Activated T-cell treated with anti-CD3 and anti-CD28 coated beads, Interleukin-2, amount 50 U/mL, for 72 hours (primary cell): ENCODE data around the gene PCDH11Y. TPM values are rescaled to one million over a fixed set of nuclear protein-coding genes. Genes with fewer than 3 reads are reported as not detected.
"Not testable (repeated sequence)": the region's sequence is repeated elsewhere in the genome, so short reads cannot be mapped to it uniquely, and the experiment has no call there.

ENCODE experiments used
- ATAC-seq, 2 donors: fragments of 150-1000 bp; cut with Tn5 transposase; replicated peaks in 1 of 2; 2 replicates each; pipeline ENCODE4 v1.10.0; 2021; ENCODE audit warnings: moderate library complexity in 2 of 2, mild to moderate bottlenecking in 1 of 2
- DNase-seq, 2 donors: peaks; one replicate each; pipeline ENCODE4 v3.0.0; 2021 to 2022; ENCODE audit warnings: mixed read lengths in 1 of 2
- H3K27ac Mint-ChIP-seq: one replicate; pipeline ENCODE4 v1.8.0; 2022; ENCODE audit warnings: mild to moderate bottlenecking, moderate library complexity, mixed read lengths
- H3K27me3 Mint-ChIP-seq: one replicate; pipeline ENCODE4 v1.8.0; 2022; ENCODE audit warnings: low read depth, mixed read lengths
- H3K36me3 Mint-ChIP-seq, 2 donors: one replicate each; pipeline ENCODE4 v1.8.0; 2022; ENCODE audit warnings: mixed read lengths in 2 of 2, mild to moderate bottlenecking in 1 of 2; ENCODE audit not compliant: insufficient read depth in 2 of 2
- H3K4me1 Mint-ChIP-seq: one replicate; pipeline ENCODE4 v1.8.0; 2022; ENCODE audit warnings: low read depth, mixed read lengths
- H3K4me3 Mint-ChIP-seq, 2 donors: one replicate each; pipeline ENCODE4 v1.8.0; 2022; ENCODE audit warnings: mild to moderate bottlenecking in 2 of 2, mixed read lengths in 2 of 2, moderate library complexity in 2 of 2
- H3K9me3 Mint-ChIP-seq, 2 donors: one replicate each; pipeline ENCODE4 v1.8.0; 2022; ENCODE audit warnings: mixed read lengths in 2 of 2
- total RNA-seq, 2 donors: library from RNA; stranded (reverse); gene quantifications; one replicate each; pipeline ENCODE4 v1.2.3, GENCODE V29; 2022

Gene PCDH11Y, protein sequence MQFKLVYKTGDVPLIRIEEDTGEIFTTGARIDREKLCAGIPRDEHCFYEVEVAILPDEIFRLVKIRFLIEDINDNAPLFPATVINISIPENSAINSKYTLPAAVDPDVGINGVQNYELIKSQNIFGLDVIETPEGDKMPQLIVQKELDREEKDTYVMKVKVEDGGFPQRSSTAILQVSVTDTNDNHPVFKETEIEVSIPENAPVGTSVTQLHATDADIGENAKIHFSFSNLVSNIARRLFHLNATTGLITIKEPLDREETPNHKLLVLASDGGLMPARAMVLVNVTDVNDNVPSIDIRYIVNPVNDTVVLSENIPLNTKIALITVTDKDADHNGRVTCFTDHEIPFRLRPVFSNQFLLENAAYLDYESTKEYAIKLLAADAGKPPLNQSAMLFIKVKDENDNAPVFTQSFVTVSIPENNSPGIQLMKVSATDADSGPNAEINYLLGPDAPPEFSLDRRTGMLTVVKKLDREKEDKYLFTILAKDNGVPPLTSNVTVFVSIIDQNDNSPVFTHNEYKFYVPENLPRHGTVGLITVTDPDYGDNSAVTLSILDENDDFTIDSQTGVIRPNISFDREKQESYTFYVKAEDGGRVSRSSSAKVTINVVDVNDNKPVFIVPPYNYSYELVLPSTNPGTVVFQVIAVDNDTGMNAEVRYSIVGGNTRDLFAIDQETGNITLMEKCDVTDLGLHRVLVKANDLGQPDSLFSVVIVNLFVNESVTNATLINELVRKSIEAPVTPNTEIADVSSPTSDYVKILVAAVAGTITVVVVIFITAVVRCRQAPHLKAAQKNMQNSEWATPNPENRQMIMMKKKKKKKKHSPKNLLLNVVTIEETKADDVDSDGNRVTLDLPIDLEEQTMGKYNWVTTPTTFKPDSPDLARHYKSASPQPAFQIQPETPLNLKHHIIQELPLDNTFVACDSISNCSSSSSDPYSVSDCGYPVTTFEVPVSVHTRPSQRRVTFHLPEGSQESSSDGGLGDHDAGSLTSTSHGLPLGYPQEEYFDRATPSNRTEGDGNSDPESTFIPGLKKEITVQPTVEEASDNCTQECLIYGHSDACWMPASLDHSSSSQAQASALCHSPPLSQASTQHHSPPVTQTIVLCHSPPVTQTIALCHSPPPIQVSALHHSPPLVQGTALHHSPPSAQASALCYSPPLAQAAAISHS (N-terminal part only)
- total RNA-seq: not detected

DNA sequence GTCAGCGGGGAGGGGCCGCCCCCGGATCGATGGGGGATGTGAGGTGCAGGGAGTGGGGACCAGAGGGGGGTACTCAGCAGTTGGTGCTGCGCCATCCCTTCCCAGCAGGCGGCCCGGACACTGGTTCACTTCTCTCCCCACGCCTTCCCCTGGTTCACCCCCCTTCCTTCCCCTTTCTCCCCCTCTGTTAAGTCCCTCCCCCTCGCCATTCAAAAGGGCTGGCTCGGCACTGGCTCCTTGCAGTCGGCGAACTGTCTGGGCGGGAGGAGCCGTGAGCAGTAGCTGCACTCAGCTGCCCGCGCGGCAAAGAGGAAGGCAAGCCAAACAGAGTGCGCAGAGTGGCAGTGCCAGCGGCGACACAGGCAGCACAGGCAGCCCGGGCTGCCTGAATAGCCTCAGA lies at the start of gene PCDH11Y:
Gene PCDH11Y, plus strand, starts transcription at position 240 of the 400 bp plus-strand sequence. CDS start 56,804 bp downstream, outside the sequence.
- H3K27ac Mint-ChIP-seq, H3K36me3 Mint-ChIP-seq, H3K4me1 Mint-ChIP-seq, H3K27me3 Mint-ChIP-seq, H3K9me3 Mint-ChIP-seq, DNase-seq, H3K4me3 Mint-ChIP-seq: not testable (repeated sequence)
- ATAC-seq: peak in 1 of 2 donors; percentile 69

DNA sequence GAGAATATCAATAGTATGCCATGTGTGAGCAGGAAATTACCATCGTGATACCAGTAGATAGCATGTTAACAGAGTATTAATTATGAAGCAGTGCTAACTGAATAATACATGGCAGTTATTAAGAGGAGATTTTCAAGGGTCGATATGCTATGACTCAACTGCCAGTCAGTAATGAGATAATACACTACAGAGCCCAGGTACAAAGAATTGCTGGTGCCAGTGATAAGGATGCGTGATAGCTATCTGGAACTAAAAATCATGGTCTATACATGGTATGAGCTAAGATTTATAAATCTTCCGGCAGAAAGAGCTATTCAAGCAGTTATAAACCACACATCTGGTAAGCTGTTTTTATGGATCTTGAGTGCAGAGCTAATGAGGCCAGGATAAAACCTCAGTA lies 32.2 kb upstream of the PCDH11Y start:
- H3K27me3 Mint-ChIP-seq, H3K9me3 Mint-ChIP-seq, H3K4me3 Mint-ChIP-seq, H3K27ac Mint-ChIP-seq, H3K4me1 Mint-ChIP-seq, ATAC-seq, DNase-seq, H3K36me3 Mint-ChIP-seq: not testable (repeated sequence)

DNA sequence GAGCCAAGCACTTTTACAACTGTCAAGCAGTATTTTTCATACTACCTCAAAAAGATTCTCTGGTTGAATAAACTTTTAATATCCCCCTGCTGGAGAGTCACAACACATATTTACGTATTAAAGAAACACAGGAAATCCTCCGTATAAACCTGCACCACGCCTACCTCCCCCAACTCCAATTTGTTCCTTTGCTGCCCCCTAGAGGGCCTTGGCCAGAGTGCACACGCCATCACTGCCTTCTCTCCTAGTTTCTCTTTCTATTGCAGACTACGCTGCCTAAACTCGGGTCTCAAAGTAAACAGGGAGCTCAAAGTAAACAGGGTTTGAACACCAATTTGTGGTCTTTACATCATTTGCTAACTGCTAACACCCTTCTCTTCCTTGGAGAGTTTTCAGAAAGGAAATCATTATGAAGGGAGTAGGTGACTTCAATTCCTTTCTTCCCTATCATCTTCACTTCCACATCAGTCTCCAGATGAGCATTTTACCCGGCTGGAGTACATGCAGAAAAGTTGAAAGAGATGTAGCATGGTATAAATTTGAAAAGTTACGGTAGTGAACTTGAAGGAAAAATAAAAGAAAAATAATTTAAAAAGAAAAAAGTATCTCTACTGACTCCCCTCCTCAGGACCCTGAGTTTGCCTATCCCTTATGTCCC lies 8.2 kb upstream of the PCDH11Y start:
- not testable (repeated sequence) for DNase-seq, H3K27ac Mint-ChIP-seq, H3K36me3 Mint-ChIP-seq, H3K27me3 Mint-ChIP-seq, H3K9me3 Mint-ChIP-seq, H3K4me1 Mint-ChIP-seq
- H3K4me3 Mint-ChIP-seq: peak overlapping the region in 1 of 2 donors; percentile 14
- ATAC-seq: peak; percentile 68 to 85

DNA sequence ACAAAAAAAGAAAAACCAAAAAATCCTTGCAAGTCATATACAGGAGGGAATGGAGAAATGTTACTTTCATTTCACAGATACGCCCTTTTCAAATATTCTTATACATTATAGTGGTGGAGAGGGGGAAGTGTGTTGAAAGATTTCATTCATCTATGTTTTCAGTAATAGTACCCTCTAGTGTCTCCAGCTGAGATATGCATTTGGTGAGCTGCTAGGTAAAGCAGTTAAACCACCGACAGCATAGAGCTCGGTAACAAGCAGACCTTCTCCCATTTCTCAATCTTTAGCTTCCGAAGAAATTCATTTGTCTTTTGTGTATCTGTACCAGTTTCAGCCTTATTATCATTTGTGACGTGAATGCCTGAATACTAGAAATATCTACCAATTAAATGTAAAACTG lies 5.2 kb upstream of the PCDH11Y start:
- not testable (repeated sequence) for ATAC-seq, H3K27ac Mint-ChIP-seq, H3K4me1 Mint-ChIP-seq, H3K27me3 Mint-ChIP-seq, H3K36me3 Mint-ChIP-seq, H3K9me3 Mint-ChIP-seq, DNase-seq, H3K4me3 Mint-ChIP-seq

DNA sequence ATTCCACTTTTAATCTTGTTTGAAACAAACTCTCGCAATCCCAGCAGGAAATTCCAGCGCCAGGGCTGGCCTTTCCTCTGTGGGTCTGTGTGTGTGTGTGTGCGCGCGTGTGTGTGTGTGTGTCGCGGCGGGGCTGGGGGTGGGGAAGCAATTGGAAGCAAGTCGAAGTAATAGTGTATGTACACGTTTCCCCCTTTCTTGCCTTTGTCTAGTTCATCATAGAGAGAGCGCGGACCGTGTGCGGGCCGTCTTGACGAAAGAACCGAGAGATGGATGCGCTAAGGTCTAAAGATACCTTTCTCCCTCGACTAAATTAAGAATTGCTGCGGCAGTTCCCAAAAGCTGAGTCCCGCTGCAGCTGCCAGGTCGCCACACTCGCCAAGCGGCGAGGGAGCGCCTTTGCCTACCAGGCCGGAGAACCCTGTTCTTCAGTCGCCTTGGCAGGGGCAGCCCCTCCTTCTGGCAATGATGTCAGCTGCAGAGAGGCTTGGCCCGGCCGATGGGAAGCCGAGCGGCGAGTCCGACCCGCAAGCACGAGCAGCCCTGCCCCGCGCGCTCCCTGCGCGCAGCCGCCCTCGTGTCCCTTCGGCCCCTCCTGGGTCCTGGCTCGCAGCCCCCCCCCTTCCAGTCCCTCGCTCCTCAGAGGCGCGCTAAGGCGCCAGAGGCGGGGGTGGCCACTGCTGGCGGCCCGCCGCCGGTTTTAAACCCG lies 2.5 kb downstream of the PCDH11Y start:
- H3K27me3 Mint-ChIP-seq, ATAC-seq, H3K27ac Mint-ChIP-seq, H3K9me3 Mint-ChIP-seq, H3K36me3 Mint-ChIP-seq, DNase-seq, H3K4me1 Mint-ChIP-seq: not testable (repeated sequence)
- H3K4me3 Mint-ChIP-seq: peak overlapping the region in 1 of 2 donors; percentile 46

DNA sequence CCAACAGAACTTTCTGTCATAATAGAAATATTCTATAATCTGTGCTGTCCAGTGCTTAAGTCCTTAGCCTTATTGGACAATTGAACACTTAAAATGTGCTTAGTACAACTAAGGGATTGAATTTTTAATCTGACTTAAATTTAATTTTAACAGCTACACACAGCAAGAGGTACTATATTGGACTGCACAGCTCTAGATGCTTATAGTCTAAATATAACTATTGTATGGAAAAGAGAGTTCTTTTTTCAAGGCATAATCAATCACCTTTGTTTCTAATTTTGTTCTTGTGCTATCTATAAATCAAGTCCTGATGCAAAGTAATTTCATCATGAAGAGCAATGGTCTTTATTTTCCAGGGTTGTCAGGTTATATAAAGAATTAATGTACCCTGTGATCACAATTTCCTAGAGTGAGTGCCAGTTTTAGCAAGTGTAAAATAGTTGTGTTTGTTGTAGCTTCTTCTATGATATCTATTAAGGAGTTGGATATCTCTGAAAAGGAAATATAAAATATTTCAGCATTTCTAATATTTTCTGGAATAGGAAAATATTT lies 39.0 kb downstream of the PCDH11Y start:
- H3K9me3 Mint-ChIP-seq, H3K4me1 Mint-ChIP-seq, DNase-seq, H3K4me3 Mint-ChIP-seq, H3K27ac Mint-ChIP-seq, H3K27me3 Mint-ChIP-seq, H3K36me3 Mint-ChIP-seq, ATAC-seq: not testable (repeated sequence)

DNA sequence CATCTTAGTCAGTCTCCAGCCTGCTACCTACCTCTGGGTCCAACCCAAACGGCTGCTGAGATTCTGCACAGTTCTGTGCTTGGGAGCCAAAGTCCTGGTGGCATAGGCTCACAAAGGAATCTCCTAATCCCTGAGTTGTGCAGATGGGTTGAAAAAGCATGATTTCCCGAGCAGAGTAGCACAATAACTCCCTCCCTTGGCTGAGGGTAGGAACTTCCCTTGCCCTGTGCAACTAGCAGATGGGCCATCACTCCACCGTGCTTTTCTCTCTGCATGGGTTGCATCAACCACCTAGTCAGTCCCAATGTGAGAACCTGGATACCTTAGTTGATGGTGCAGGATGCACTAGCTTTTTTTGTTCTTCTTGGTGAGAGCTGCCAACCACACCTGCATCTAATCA lies 82.9 kb downstream of the PCDH11Y start:
- not testable (repeated sequence) for H3K36me3 Mint-ChIP-seq, H3K27ac Mint-ChIP-seq, H3K4me3 Mint-ChIP-seq, DNase-seq, H3K27me3 Mint-ChIP-seq, ATAC-seq, H3K4me1 Mint-ChIP-seq, H3K9me3 Mint-ChIP-seq

DNA sequence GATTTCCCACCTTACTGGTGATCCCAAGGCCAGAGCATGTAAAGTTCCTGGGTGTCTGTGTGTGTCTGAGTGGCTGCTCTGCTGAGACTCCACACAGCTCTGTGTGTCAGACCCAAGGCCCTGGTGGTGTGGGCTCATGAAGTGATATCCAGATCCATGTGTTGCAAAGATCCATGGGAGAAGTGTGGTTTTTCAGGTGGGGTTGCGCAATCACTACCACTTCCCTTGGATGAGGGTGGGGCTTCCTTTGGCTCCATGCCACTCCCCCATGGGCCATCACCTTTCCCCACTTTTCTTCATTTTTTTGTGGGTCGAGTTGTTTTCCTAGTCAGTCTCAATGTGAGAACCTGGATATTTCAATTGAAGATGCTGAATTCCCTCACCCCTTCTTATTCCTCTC lies 182.9 kb downstream of the PCDH11Y start:
- not testable (repeated sequence) for H3K4me1 Mint-ChIP-seq, H3K27ac Mint-ChIP-seq, DNase-seq, H3K36me3 Mint-ChIP-seq, H3K27me3 Mint-ChIP-seq, H3K9me3 Mint-ChIP-seq, ATAC-seq, H3K4me3 Mint-ChIP-seq

DNA sequence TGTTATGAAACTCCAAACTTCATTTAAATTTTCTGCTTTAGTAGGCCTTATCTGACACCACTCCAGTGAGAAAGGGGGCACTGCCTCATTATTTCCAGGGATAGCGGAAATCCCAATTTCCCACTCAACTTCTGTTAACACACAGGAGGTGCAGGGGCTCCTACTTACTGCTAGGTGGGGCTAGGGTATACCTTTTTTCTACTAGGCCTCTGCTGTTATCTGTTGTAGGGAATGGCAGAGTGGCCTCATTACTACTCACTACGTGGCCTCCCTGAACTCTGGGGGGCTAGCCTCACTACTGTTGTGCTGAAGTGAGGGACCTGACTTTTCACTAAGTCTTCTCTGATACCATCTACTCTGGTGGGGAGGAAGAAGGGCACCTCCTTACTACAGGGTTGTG lies 215.0 kb downstream of the PCDH11Y start:
- not testable (repeated sequence) for H3K9me3 Mint-ChIP-seq, H3K36me3 Mint-ChIP-seq, DNase-seq, H3K4me3 Mint-ChIP-seq, ATAC-seq, H3K27me3 Mint-ChIP-seq, H3K4me1 Mint-ChIP-seq, H3K27ac Mint-ChIP-seq

DNA sequence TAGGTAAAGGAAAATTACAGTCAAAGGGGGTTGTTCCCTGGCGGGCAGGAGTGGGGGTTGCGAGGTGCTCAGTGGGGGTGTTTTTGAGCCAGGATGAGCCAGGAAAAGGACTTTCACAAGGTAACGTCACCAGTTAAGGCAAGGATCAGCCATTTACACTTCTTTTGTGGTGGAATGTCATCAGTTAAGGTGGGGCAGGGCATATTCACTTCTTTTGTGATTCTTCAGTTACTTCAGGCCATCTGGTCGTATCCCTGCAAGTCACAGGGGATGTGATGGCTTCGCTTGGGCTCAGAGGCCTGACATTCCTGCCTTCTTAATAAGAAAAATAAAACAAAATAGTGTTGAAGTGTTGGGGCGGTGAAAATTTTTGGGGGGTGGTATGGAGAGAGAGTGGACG lies 324.8 kb downstream of the PCDH11Y start:
- not testable (repeated sequence) for H3K36me3 Mint-ChIP-seq, H3K27ac Mint-ChIP-seq, H3K4me3 Mint-ChIP-seq, H3K9me3 Mint-ChIP-seq, DNase-seq, ATAC-seq, H3K4me1 Mint-ChIP-seq, H3K27me3 Mint-ChIP-seq

DNA sequence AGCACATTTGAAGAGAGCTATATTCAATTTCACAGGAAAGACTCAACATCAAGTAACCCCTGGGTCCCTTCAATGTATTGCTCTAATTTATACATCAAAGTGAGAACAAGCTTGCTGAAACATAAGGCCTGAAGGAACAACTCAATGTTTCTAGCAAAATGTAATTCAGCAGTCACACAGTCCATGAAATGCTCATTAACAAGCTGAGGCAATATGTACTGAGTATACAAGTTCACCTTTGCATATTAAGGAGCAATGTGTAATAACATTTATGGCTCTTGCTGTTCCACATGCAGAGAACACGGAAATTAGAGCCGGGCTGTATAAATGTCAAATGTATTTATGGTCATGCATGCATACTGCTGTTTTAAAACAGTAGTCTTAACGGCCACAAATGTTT lies 342.1 kb downstream of the PCDH11Y start:
- not testable (repeated sequence) for H3K36me3 Mint-ChIP-seq, H3K4me1 Mint-ChIP-seq, DNase-seq, H3K4me3 Mint-ChIP-seq, ATAC-seq, H3K9me3 Mint-ChIP-seq, H3K27me3 Mint-ChIP-seq, H3K27ac Mint-ChIP-seq

DNA sequence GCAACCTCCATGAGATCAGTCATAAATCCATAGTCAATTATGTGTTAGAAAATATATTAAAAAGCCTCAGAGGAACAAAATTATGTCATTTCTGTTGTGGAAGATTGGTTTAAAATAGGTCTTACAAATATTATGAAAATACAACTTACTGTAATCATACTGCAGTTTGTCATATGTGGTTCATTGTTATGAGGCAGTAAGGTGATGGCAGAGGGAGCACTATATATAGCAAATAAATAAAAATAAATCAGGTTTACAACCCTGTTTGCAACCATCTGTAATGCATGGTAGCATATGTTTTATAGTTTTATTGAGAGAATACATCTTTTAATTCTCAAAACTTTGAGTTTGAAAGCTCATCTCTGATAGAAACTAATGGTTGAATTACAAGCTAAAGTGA lies 543.6 kb downstream of the PCDH11Y start:
- not testable (repeated sequence) for H3K4me1 Mint-ChIP-seq, H3K27me3 Mint-ChIP-seq, H3K36me3 Mint-ChIP-seq, DNase-seq, H3K4me3 Mint-ChIP-seq, H3K27ac Mint-ChIP-seq, ATAC-seq, H3K9me3 Mint-ChIP-seq
